Activated B cell treated with CpG ODN at 0.5 μM for 24 hours (primary cell): ENCODE measurements around the gene ANKRD27. TPM values are rescaled to one million over a fixed set of nuclear protein-coding genes. Genes with fewer than 3 reads are reported as not detected.

Source experiments
- ATAC-seq: fragments of 200-7000 bp; cut with Tn5 transposase; one replicate; pipeline ENCODE4 v1.10.0; 2021; ENCODE audit warnings: low read depth, mild to moderate bottlenecking, moderate library complexity
- CTCF ChIA-PET: fragments of 350-600 bp; sonication (Branson Sonifier 250); formaldehyde crosslinking; loops from one replicate; lab custom pipeline; 2021; ENCODE audit warnings: antibody characterized with exemption; lab: Charles Lee
- POLR2A ChIA-PET: fragments of 350-600 bp; sonication (Branson Sonifier 250); formaldehyde crosslinking; loops from one replicate; lab custom pipeline; 2021; ENCODE audit warnings: antibody characterized with exemption; lab: Charles Lee
- DNase-seq: peaks from one replicate; pipeline ENCODE4 v3.0.0; 2022
- H3K27ac Mint-ChIP-seq: one replicate; pipeline ENCODE4 v1.8.0; 2020; ENCODE audit warnings: mixed read lengths
- H3K27me3 Mint-ChIP-seq: one replicate; pipeline ENCODE4 v1.8.0; 2021; ENCODE audit warnings: mixed read lengths
- H3K36me3 Mint-ChIP-seq: one replicate; pipeline ENCODE4 v1.8.0; 2021; ENCODE audit warnings: low read depth, mixed read lengths
- H3K4me1 Mint-ChIP-seq: one replicate; pipeline ENCODE4 v1.8.0; 2021; ENCODE audit warnings: mixed read lengths
- H3K4me3 Mint-ChIP-seq: one replicate; pipeline ENCODE4 v1.8.0; 2020; ENCODE audit warnings: mild to moderate bottlenecking, mixed read lengths
- H3K9me3 Mint-ChIP-seq: one replicate; pipeline ENCODE4 v1.8.0; 2020; ENCODE audit warnings: mixed read lengths
- CTCF ChIP-seq: fragments of 200-600 bp; IDR thresholded peaks from one replicate; pipeline ENCODE4 v1.8.0; 2022; ENCODE audit warnings: antibody characterized with exemption, mild to moderate bottlenecking
- intact Hi-C: fragments of 100-400 bp; cut with micrococcal nuclease; formaldehyde crosslinking; loops from one replicate; pipeline ENCODE4 v1.15.1; 2024
- total RNA-seq: library from RNA; stranded (reverse); gene quantifications from 2 replicates; pipeline ENCODE4 v1.2.3, GENCODE V29; 2022

The ANKRD27 gene
- total RNA-seq, 1 donor from 2014 or later, result 44.7 TPM

GRCh38 chr19:32581705-32582179, 93.2 kb downstream of the ANKRD27 start:
- peaks cover 42% of the 10 kb centered on the region for H3K36me3 Mint-ChIP-seq
- H3K4me1 Mint-ChIP-seq, result peaks cover 16% of the 10 kb centered on the region
- no peaks in the 10 kb centered on the region for H3K9me3 Mint-ChIP-seq
- CTCF ChIA-PET, result interaction anchor here (2.2 kb wide), 1 partner anchor 16 kb away, joined by 5 read pairs; no protein-coding TSS in a partner anchor
- DNase-seq (no peak), ATAC-seq (no peak)
- H3K4me3 Mint-ChIP-seq, result peak overlapping the region; percentile 88
- TF ChIP-seq CTCF, result no peak
- intact Hi-C loops, result loop anchor here (1.0 to 10.0 kb wide), 7 partner anchors 94 to 593 kb away; partner anchors contain the start of genes ANKRD27, DPY19L3, FAAP24 and NUDT19
- peak overlapping the region; percentile 24 for H3K27ac Mint-ChIP-seq
- POLR2A ChIA-PET, result interaction anchor here (0.6 to 2.6 kb wide), 4 partner anchors 14 to 1918 kb away, joined by 3 to 11 read pairs (median 4); partner anchors contain the start of genes DPY19L3 and ZNF507
- no peaks in the 10 kb centered on the region for H3K27me3 Mint-ChIP-seq

DNA sequence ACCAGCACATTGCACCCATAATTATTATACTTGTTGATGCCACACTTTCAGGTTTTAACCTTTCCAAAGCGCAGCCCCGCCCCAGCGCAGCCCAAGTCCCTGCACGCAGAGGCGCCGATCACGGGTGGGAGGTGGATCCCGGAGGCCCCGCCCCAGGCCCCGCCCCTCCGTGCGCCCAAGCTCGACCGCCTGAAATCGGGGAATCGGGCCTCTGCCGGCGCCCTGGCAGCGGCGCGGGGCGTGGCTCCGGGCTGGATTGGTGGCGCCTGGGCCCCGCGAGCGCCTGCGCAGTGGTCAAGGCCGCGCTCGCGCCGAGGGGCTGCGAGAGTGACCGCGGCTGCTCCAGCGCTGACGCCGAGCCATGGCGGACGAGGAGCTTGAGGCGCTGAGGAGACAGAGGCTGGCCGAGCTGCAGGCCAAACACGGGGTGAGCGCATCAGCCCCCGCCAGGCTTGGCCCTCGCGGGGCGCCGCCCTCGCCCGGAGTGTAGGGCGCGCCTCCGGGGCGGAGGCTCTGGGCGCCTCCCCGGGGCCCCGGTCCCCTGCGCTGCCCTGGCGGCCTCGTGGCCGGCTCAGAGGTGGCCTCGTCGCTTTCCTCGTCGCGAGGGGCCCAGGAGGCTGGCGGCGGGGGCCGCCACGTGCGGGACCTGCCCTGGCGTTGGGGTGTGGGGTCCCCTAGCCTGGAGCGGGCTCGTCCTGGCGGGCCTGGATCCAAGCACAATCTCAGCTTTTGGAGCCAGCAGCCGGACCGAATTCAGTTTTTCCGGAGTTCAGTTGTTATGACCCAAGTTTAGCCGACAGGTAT, 93.9 kb downstream of the ANKRD27 start, which contains the start of gene PDCD5:
TSS of gene PDCD5 (plus strand) at position 290 of the 804 bp plus-strand sequence. CDS start at position 362, 72 bp downstream.
- peak within 1 kb of the TSS; percentile 85 for H3K27ac Mint-ChIP-seq
- H3K9me3 Mint-ChIP-seq, result no peaks in the 10 kb centered on the region
- peak within 1 kb of the TSS; percentile 91 for H3K4me3 Mint-ChIP-seq
- intact Hi-C loops, result loop anchor here (1.0 to 10.0 kb wide), 7 partner anchors 94 to 594 kb away; partner anchors contain the start of genes ANKRD27, DPY19L3, FAAP24 and NUDT19
- CTCF ChIA-PET, result interaction anchor here (2.2 kb wide), 1 partner anchor 17 kb away, joined by 5 read pairs; no protein-coding TSS in a partner anchor
- no peak for TF ChIP-seq CTCF
- H3K4me1 Mint-ChIP-seq, result peaks cover 16% of the 10 kb centered on the region
- POLR2A ChIA-PET, result interaction anchor here (0.6 to 2.6 kb wide), 11 partner anchors 15 to 1919 kb away, joined by 3 to 11 read pairs (median 3); partner anchors contain the start of genes DPY19L3 and ZNF507
- DNase-seq (peak; percentile 91), ATAC-seq (peak; percentile 95)
- H3K36me3 Mint-ChIP-seq, result peaks cover 35% of the 10 kb centered on the region
- no peaks in the 10 kb centered on the region for H3K27me3 Mint-ChIP-seq

GRCh38 chr19:32580353-32580900, 94.6 kb downstream of the ANKRD27 start:
- ChIA-PET CTCF (interaction anchor here (2.2 kb wide), 1 partner anchor 18 kb away, joined by 5 read pairs; no protein-coding TSS in a partner anchor), POLR2A (interaction anchor here (0.6 to 2.6 kb wide), 6 partner anchors 15 to 596 kb away, joined by 3 to 11 read pairs (median 3); partner anchors contain the start of gene DPY19L3)
- ATAC-seq (peak; percentile 10), DNase-seq (no peak)
- Mint-ChIP-seq H3K4me3 (peak overlapping the region; percentile 91), H3K9me3 (peaks cover under 1% of the 10 kb centered on the region), H3K27ac (peak overlapping the region; percentile 85), H3K36me3 (peaks cover 28% of the 10 kb centered on the region), H3K27me3 (peaks cover 4% of the 10 kb centered on the region), H3K4me1 (peaks cover 16% of the 10 kb centered on the region)
- intact Hi-C loops, result loop anchor here (5.0 to 10.0 kb wide), 2 partner anchors 482 to 594 kb away; partner anchors contain the start of gene RHPN2
- TF ChIP-seq CTCF, result no peak

DNA sequence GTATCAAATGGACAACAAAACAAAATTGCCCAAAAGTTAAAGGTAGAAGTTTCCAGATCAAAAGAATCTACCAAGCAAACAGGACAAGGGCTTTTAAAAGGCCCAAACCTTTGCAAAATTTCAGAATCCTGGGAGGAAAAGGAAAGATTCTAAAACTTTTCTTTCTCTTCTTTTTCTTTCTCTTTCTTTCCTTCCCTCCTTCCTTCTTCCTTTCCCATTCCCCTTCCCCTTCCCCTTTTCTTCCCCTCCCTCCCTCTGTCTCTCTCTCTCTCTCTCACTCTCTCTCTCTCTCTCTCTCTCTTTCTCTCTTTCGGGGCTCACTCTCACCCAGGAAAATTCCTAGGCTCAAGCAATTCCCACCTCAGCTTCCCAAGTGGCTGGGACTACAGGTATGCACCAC, 98.2 kb downstream of the ANKRD27 start:
- Mint-ChIP-seq H3K9me3 (peaks cover 1% of the 10 kb centered on the region), H3K36me3 (peaks cover 5% of the 10 kb centered on the region), H3K27me3 (peaks cover 12% of the 10 kb centered on the region), H3K4me3 (no peak overlapping the region), H3K4me1 (peaks cover 7% of the 10 kb centered on the region), H3K27ac (no peak overlapping the region)
- intact Hi-C loops, result loop anchor here (10.0 kb wide), 1 partner anchor 1792 kb away; no protein-coding TSS in a partner anchor
- TF ChIP-seq CTCF, result no peak
- no peak for ATAC-seq
- ChIA-PET POLR2A (no interaction called here), CTCF (no interaction called here)
- DNase-seq, result no peak
